ENCODE measurements around the gene MTCL1. TPM values are rescaled to one million over a fixed set of nuclear protein-coding genes. Genes with fewer than 3 reads are reported as not detected.

MTCL1 gene
- total and polyA plus RNA-seq, 9 donors, result 2.2 to 9.6 (median 6.5) TPM

DNA sequence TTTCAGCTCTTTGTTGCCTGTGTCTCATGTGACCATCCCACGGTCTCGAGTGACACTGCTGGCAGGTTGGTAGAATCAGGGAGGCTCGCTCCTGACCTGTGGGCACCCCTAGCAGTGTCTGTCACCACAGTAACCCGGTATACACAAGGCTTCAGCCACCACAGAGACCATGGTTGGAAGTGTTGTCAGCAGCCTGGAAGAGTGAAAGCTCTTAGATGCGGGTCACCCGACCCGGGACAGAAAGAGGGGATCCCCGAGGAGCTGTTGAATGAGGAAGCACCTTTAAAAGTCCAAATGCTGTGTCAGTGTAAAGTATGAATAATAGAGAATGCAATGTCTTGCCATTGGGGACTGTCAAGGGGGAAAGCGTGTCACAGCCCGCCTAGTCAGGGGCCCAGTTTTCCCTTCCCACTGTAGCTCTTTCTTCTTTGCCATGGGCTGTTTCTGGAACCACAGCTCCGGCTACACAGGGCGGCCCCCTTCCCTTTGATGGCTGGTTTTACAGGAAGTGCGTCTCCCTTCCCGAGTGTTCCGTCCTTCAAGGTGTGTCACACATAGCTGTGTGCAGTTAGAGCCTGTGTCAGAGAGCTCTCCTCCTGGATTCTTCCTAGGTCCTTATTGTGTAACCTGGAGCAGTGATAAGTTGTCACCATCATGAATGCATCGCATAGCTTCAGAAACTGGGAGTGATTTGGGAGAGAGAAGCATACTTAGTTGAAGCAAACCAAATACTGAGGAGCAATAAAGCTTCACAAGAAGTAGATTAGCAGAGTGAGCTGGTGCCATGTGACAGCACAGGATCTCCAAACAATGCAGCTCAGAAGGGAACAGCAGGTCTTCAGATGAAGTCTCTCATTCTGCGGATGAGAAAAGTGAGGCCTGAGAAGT lies 81.4 kb downstream of the MTCL1 start:
- H3K36me3 ChIP-seq, result no peaks in the 10 kb centered on the region
- WGBS, 3 donors, result 91 to 95% (median 94%) methylated on average over 17 of the region's 17 CpGs

GRCh38 chr18:8787371-8787670 lies 82.0 kb downstream of the MTCL1 start:
- H3K4me1 ChIP-seq (ENCODE audit: insufficient read depth), result no peaks in the 10 kb centered on the region
- no peak overlapping the region for H3K4me3 ChIP-seq
- TF ChIP-seq POLR2A (IDR thresholded peaks at IDR 0.05) (no peak), CTCF (IDR thresholded peaks at IDR 0.05) (no peak), EP300 (IDR thresholded peaks at IDR 0.05) (no peak)
- no peak overlapping the region for H3K27ac ChIP-seq
- no peaks in the 10 kb centered on the region for H3K9me3 ChIP-seq
- no peaks in the 10 kb centered on the region for H3K36me3 ChIP-seq
- DNase-seq, result no peak
- no peaks in the 10 kb centered on the region for H3K27me3 ChIP-seq
- intact Hi-C loops (cut with DNase I), result no loop called here
- 85 to 87% (median 86%) methylated on average over 6 of the region's 6 CpGs for WGBS, 3 donors

More for the DNA sequence above, 81.4 kb downstream of the MTCL1 start:
- Histone ChIP-seq H3K27me3 (no peaks in the 10 kb centered on the region), H3K4me1 (ENCODE audit: insufficient read depth) (no peaks in the 10 kb centered on the region), H3K4me3 (no peak overlapping the region), H3K9me3 (no peaks in the 10 kb centered on the region), H3K27ac (no peak overlapping the region)
- TF ChIP-seq EP300 (IDR thresholded peaks at IDR 0.05) (no peak), POLR2A (IDR thresholded peaks at IDR 0.05) (no peak), CTCF (IDR thresholded peaks at IDR 0.05) (no peak)
- no peak for DNase-seq
- intact Hi-C loops (cut with DNase I), result no loop called here

DNA sequence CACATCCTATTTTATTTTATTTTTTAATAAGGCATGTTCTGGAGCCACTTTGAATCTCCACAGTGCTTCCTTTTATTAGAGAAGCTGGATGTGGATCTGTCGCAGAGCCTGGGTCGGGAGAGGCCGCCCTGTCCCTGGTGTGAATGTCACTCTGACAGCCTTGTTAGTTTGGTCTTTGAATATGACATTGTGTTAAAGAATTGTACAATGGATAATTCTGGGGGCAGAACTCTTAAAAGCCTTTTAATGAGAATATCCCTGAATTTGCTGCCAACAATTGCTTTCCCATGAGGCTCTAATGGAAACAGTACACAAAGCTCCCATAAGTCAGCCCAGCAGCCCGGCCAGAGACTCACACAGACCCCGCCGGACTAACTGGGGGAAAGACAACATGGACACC lies 82.4 kb downstream of the MTCL1 start:
- 84 to 97% (median 95%) methylated on average over 6 of the region's 6 CpGs for WGBS, 3 donors
- intact Hi-C loops (cut with DNase I), result no loop called here
- Histone ChIP-seq H3K4me1 (ENCODE audit: insufficient read depth) (no peaks in the 10 kb centered on the region), H3K9me3 (no peaks in the 10 kb centered on the region), H3K27ac (no peak overlapping the region), H3K4me3 (no peak overlapping the region), H3K27me3 (no peaks in the 10 kb centered on the region), H3K36me3 (no peaks in the 10 kb centered on the region)
- no peak for TF ChIP-seq CTCF (IDR thresholded peaks at IDR 0.05)
- no peak for TF ChIP-seq POLR2A (IDR thresholded peaks at IDR 0.05)
- no peak for TF ChIP-seq EP300 (IDR thresholded peaks at IDR 0.05)
- no peak for DNase-seq

GRCh38 chr18:8788503-8789429 lies 83.4 kb downstream of the MTCL1 start:
- H3K4me3 ChIP-seq, result no peak overlapping the region
- DNase-seq, result no peak
- H3K9me3 ChIP-seq, result no peaks in the 10 kb centered on the region
- intact Hi-C loops (cut with DNase I), result no loop called here
- H3K27me3 ChIP-seq, result no peaks in the 10 kb centered on the region
- WGBS, 3 donors, result 86 to 90% (median 90%) methylated on average over 13 of the region's 13 CpGs
- no peak for TF ChIP-seq CTCF (IDR thresholded peaks at IDR 0.05)
- TF ChIP-seq EP300 (IDR thresholded peaks at IDR 0.05), result no peak
- no peak for TF ChIP-seq POLR2A (IDR thresholded peaks at IDR 0.05)
- no peaks in the 10 kb centered on the region for H3K36me3 ChIP-seq
- no peaks in the 10 kb centered on the region for H3K4me1 ChIP-seq (ENCODE audit: insufficient read depth)
- H3K27ac ChIP-seq, result no peak overlapping the region

All from ovary (tissue), 9 donors.